ENCODE data around the gene RAB40B.

RAB40B gene

DNA sequence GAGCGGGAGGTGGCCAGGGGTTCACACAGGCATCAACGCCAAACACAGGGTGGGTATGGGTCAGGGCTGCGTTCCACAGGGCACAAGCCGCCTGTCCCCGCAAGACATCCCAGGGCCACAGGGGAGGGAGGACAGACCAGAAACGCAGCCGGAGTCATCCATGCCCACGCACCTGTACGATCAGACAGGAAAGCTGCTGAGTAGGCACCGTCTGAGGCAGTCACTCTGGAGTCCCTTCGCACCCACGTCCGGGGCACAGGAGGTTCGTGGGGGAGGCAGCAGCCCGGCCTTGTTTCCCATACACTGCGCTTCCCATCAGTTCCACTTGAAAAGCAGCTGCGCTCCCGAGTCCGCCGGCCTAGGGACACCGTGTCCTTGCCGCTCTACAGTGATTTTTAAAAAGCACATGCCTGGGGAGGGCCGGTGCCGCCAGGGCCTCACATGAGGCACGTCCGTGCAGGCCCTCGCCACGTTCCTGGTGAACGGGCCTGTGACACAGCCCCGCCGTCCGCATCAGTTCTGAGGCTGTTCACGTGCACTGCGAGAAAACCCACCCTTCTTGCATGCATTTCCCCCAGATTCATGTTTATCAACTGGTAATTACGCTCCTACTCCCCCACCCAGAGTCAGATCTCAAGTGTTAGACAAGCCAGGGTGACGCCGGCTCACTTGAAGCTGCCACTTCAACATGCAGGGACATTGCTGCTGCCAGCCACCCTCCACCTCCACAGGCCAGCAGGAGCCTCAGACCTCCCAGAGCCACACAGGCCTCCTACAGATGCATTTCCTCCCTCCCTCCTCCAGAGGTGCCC is 85.0 kb downstream of the RAB40B start:
- no peak for DNase-seq

- peak; percentile 43 for DNase-seq
Measured at GRCh38 chr17:82611140-82612058, 87.1 kb downstream of the RAB40B start.

GRCh38 chr17:82609655-82610054 is 88.8 kb downstream of the RAB40B start:
- no peak for DNase-seq

GRCh38 chr17:82608816-82609215 is 89.7 kb downstream of the RAB40B start:
- no peak for DNase-seq

DNA sequence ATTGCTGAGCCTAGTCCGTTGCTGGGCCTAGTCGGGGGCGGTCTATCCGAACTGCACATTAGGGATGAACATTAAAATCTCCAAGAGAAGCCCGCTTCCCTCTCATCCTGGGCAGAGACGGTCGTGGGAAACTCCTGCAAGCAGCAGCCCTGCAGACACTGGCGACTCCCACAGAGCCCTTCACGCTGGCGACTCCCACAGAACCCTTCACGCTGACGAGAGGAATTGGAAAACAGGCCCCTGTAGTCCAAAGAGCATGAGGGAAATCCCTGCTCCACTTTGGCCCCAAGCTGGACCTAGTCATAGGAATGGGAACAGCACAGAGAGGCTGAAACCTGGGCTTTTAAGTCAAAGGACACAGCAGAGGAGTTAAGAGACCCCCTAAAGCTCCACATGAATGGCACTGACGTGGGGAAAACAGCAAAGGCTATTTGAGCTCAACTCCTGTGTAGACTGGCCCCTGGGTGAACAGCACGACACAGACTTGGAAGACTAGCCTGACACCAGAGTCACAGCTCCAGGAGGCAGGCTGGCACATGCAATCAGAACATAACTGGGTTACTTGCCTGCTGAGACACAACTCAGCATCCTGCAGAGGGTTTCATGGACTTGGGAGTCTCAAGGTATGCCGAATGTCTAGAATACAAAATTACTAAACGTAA is 92.4 kb downstream of the RAB40B start:
- DNase-seq = no peak

Data from NCI-H524 treated with DMSO at 0.1 percent for 48 hours (cell line).